Panc1 (cell line): ENCODE data around the gene DPYD. TPM values are rescaled to one million over a fixed set of nuclear protein-coding genes. Genes with fewer than 3 reads are reported as not detected.

Experiments used
- ATAC-seq: fragments of 200-7000 bp; cut with Tn5 transposase; 2 replicates; pipeline ENCODE4 v1.9.1; 2020; ENCODE audit warnings: mild to moderate bottlenecking, moderate library complexity
- BruUV-seq: library from RNA; stranded (reverse); fragments of 400-500 nt; replicated peaks from 2 replicates; lab custom pipeline; 2021; lab: Mats Ljungman, UMichigan
- CTCF ChIA-PET: fragments of 300-600 bp; sonication (Branson Sonifier 250); formaldehyde crosslinking; loops from one replicate; lab custom pipeline; 2022; ENCODE audit warnings: antibody characterized with exemption; lab: Charles Lee
- POLR2A ChIA-PET: fragments of 300-600 bp; sonication (Branson Sonifier 250); formaldehyde crosslinking; loops from one replicate; lab custom pipeline; 2022; ENCODE audit warnings: antibody characterized with exemption; lab: Charles Lee
- DNase-seq: peaks from one replicate; pipeline ENCODE4 v3.0.0-alpha.2; 2010; ENCODE audit warnings: low read depth, low spot score
- H3K27ac ChIP-seq: 2 replicates; pipeline ENCODE4 v1.5.1; 2011; ENCODE audit warnings: mild to moderate bottlenecking, low read length, inconsistent platforms
- H3K27me3 ChIP-seq: fragments of 200-500 bp; sonication (Bioruptor generic); 2 replicates; pipeline ENCODE4 v1.6.0; 2014; ENCODE audit warnings: low read length, inconsistent platforms; ENCODE audit not compliant: control insufficient read depth, insufficient read depth
- H3K36me3 ChIP-seq: fragments of 200-500 bp; sonication (Bioruptor generic); 2 replicates; pipeline ENCODE4 v1.5.1; 2014; ENCODE audit warnings: inconsistent platforms, mild to moderate bottlenecking, low read length, moderate library complexity; ENCODE audit not compliant: control insufficient read depth, insufficient read depth
- H3K4me1 ChIP-seq: 2 replicates; pipeline ENCODE4 v1.5.1; 2011; ENCODE audit warnings: inconsistent platforms, mild to moderate bottlenecking, low read length, moderate library complexity; ENCODE audit not compliant: control insufficient read depth, insufficient read depth
- H3K4me3 ChIP-seq, 2 experiments: 2 replicates each; pipeline ENCODE4 v1.5.1; 2011 to 2012; ENCODE audit warnings: low read depth in 2 of 2, low read length in 2 of 2, mild to moderate bottlenecking in 2 of 2, inconsistent platforms in 1 of 2, moderate library complexity in 1 of 2
- H3K9me3 ChIP-seq: fragments of 200-500 bp; sonication (Bioruptor generic); 2 replicates; pipeline ENCODE4 v1.5.1; 2014; ENCODE audit warnings: low read depth, mild to moderate bottlenecking, inconsistent platforms, low read length, moderate library complexity; ENCODE audit not compliant: control insufficient read depth, insufficient read depth
- POLR2AphosphoS5 ChIP-seq: IDR thresholded peaks from 2 replicates; pipeline ENCODE4 v1.6.1; 2012; ENCODE audit warnings: mild to moderate bottlenecking, low read depth, low read length, moderate library complexity
- SIN3A ChIP-seq: IDR thresholded peaks from 2 replicates; pipeline ENCODE4 v1.6.1; 2012; ENCODE audit warnings: low read depth, mild to moderate bottlenecking, low read length, moderate library complexity, borderline replicate concordance; ENCODE audit not compliant: insufficient read depth
- TCF7L2 ChIP-seq: IDR thresholded peaks from 2 replicates; pipeline ENCODE4 v1.6.1; 2011; ENCODE audit warnings: mild to moderate bottlenecking, low read depth, low read length, inconsistent platforms
- in situ Hi-C: cut with HindIII; loops from 2 replicates; pipeline ENCODE4 v1.10.0; 2016; ENCODE audit warnings: low sequenced_read_pairs, low pct_unique_long_range_greater_than_20kb
- intact Hi-C: fragments of 100-400 bp; cut with micrococcal nuclease; formaldehyde crosslinking; loops from one replicate; pipeline ENCODE4 v1.10.0; 2022; ENCODE audit not compliant: unreplicated experiment
- total RNA-seq: library from RNA; stranded (reverse); gene quantifications from one replicate; pipeline ENCODE4 v1.2.1, GENCODE V29; 2021; ENCODE audit not compliant: unreplicated experiment
- TF ChIP-seq, protein P1 (sequence below): fragments of 450-650 bp; IDR thresholded peaks from 2 replicates; pipeline ENCODE4 v1.5.1; 2017; ENCODE audit warnings: mild to moderate bottlenecking
- TF ChIP-seq, protein P2 (sequence below), 2 experiments: IDR thresholded peaks; 2 replicates each; pipeline ENCODE4 v1.6.1; 2011 to 2012; ENCODE audit warnings: low read depth in 2 of 2, control low read depth in 1 of 2, low read length in 1 of 2, mild to moderate bottlenecking in 1 of 2, moderate library complexity in 1 of 2; ENCODE audit not compliant: insufficient read depth in 1 of 2

Gene DPYD
- total RNA-seq, 1 experiment from 2014 or later: 2.0 TPM

GRCh38 chr1:97570691-97571090 lies 350.1 kb downstream of the DPYD start:
- no TSS peak for BruUV-seq
- H3K4me1 ChIP-seq: no peaks in the 10 kb centered on the region
- ATAC-seq: no peak
- TF ChIP-seq TCF7L2 (no peak), POLR2AphosphoS5 (no peak), SIN3A (no peak)
- TF ChIP-seq, protein P1, sequence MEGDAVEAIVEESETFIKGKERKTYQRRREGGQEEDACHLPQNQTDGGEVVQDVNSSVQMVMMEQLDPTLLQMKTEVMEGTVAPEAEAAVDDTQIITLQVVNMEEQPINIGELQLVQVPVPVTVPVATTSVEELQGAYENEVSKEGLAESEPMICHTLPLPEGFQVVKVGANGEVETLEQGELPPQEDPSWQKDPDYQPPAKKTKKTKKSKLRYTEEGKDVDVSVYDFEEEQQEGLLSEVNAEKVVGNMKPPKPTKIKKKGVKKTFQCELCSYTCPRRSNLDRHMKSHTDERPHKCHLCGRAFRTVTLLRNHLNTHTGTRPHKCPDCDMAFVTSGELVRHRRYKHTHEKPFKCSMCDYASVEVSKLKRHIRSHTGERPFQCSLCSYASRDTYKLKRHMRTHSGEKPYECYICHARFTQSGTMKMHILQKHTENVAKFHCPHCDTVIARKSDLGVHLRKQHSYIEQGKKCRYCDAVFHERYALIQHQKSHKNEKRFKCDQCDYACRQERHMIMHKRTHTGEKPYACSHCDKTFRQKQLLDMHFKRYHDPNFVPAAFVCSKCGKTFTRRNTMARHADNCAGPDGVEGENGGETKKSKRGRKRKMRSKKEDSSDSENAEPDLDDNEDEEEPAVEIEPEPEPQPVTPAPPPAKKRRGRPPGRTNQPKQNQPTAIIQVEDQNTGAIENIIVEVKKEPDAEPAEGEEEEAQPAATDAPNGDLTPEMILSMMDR: no peak
- TF ChIP-seq, protein P2, sequence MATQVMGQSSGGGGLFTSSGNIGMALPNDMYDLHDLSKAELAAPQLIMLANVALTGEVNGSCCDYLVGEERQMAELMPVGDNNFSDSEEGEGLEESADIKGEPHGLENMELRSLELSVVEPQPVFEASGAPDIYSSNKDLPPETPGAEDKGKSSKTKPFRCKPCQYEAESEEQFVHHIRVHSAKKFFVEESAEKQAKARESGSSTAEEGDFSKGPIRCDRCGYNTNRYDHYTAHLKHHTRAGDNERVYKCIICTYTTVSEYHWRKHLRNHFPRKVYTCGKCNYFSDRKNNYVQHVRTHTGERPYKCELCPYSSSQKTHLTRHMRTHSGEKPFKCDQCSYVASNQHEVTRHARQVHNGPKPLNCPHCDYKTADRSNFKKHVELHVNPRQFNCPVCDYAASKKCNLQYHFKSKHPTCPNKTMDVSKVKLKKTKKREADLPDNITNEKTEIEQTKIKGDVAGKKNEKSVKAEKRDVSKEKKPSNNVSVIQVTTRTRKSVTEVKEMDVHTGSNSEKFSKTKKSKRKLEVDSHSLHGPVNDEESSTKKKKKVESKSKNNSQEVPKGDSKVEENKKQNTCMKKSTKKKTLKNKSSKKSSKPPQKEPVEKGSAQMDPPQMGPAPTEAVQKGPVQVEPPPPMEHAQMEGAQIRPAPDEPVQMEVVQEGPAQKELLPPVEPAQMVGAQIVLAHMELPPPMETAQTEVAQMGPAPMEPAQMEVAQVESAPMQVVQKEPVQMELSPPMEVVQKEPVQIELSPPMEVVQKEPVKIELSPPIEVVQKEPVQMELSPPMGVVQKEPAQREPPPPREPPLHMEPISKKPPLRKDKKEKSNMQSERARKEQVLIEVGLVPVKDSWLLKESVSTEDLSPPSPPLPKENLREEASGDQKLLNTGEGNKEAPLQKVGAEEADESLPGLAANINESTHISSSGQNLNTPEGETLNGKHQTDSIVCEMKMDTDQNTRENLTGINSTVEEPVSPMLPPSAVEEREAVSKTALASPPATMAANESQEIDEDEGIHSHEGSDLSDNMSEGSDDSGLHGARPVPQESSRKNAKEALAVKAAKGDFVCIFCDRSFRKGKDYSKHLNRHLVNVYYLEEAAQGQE (IDR thresholded peaks at IDR 0.05; ENCODE audit: insufficient read depth in 1 of 2, low read depth in 2 of 2, low read length in 1 of 2): no peak
- H3K27ac ChIP-seq: no peak overlapping the region
- POLR2A ChIA-PET: no interaction called here
- H3K27me3 ChIP-seq: no peaks in the 10 kb centered on the region
- no peaks in the 10 kb centered on the region for H3K36me3 ChIP-seq
- H3K9me3 ChIP-seq: no peaks in the 10 kb centered on the region
- CTCF ChIA-PET: no interaction called here
- no peak for DNase-seq
- intact Hi-C loops: no loop called here
- in situ Hi-C loops: no loop called here
- no peak overlapping the region for H3K4me3 ChIP-seq

GRCh38 chr1:97567000-97567749 lies 353.7 kb downstream of the DPYD start:
- POLR2A ChIA-PET: no interaction called here
- no peak overlapping the region for H3K27ac ChIP-seq
- no peak overlapping the region for H3K4me3 ChIP-seq
- no peaks in the 10 kb centered on the region for H3K4me1 ChIP-seq
- no peak for DNase-seq
- CTCF ChIA-PET: no interaction called here
- in situ Hi-C loops: no loop called here
- ATAC-seq: no peak
- intact Hi-C loops: no loop called here
- BruUV-seq: no TSS peak
- TF ChIP-seq SIN3A (no peak), POLR2AphosphoS5 (no peak), TCF7L2 (no peak)
- TF ChIP-seq, protein P1: no peak
- TF ChIP-seq, protein P2 (IDR thresholded peaks at IDR 0.05; ENCODE audit: insufficient read depth in 1 of 2, low read depth in 2 of 2, low read length in 1 of 2): no peak
- no peaks in the 10 kb centered on the region for H3K9me3 ChIP-seq
- no peaks in the 10 kb centered on the region for H3K27me3 ChIP-seq
- no peaks in the 10 kb centered on the region for H3K36me3 ChIP-seq
